B cell (primary cell): Measurements from ENCODE around the gene GALNT10. TPM values are rescaled to one million over a fixed set of nuclear protein-coding genes. Genes with fewer than 3 reads are reported as not detected.

Experiments
- ATAC-seq: fragments of 200-7000 bp; cut with Tn5 transposase; one replicate; pipeline ENCODE4 v1.10.0; 2021; ENCODE audit warnings: low read depth, mild to moderate bottlenecking, moderate number of reproducible peaks, moderate library complexity
- CTCF ChIA-PET: fragments of 350-600 bp; sonication (Branson Sonifier 250); formaldehyde crosslinking; loops from one replicate; lab custom pipeline; 2021; ENCODE audit warnings: antibody characterized with exemption, inconsistent platforms; lab: Charles Lee
- POLR2A ChIA-PET: fragments of 350-600 bp; sonication (Branson Sonifier 250); formaldehyde crosslinking; loops from one replicate; lab custom pipeline; 2021; ENCODE audit warnings: antibody characterized with exemption; lab: Charles Lee
- DNase-seq: peaks from one replicate; pipeline ENCODE4 v3.0.0; 2013
- H2AFZ ChIP-seq: 2 replicates; pipeline ENCODE4 v1.6.1; 2012; ENCODE audit warnings: mild to moderate bottlenecking, low read depth, low read length; ENCODE audit not compliant: insufficient read depth, poor library complexity, severe bottlenecking
- H3K27ac ChIP-seq, 2 donors: 1 replicate in 1 of 2; 2 replicates in 1 of 2; pipeline ENCODE4 v1.5.1; 2012 to 2013; ENCODE audit warnings: low read length in 2 of 2, mild to moderate bottlenecking in 2 of 2, moderate library complexity in 1 of 2
- H3K27me3 ChIP-seq, 4 experiments: fragments of 200-600 bp in 1 of 4; sonication (generic) in 1 of 4; replicated peaks in 1 of 4; 1 replicate in 2 of 4; 2 replicates in 2 of 4; pipeline versions ENCODE4 v1.6.1 to v1.7.0; 2013 to 2016; ENCODE audit warnings: low read length in 3 of 4, mild to moderate bottlenecking in 2 of 4, mixed read lengths in 1 of 4, moderate library complexity in 1 of 4; ENCODE audit not compliant: insufficient read depth in 4 of 4, control insufficient read depth in 3 of 4; ENCODE audit errors: control extremely low read depth in 1 of 4
- H3K36me3 ChIP-seq, 2 experiments: replicated peaks in 1 of 2; 1 replicate in 1 of 2; 2 replicates in 1 of 2; pipeline versions ENCODE4 v1.6.1 to v1.7.1; 2013; ENCODE audit warnings: low read length in 1 of 2; ENCODE audit not compliant: insufficient read depth in 2 of 2, control insufficient read depth in 1 of 2; ENCODE audit errors: control extremely low read depth in 1 of 2, extremely low read depth in 1 of 2
- H3K4me1 ChIP-seq, 2 donors: fragments of 200-600 bp in 1 of 2; sonication (generic) in 1 of 2; 1 replicate in 1 of 2; 2 replicates in 1 of 2; pipeline versions ENCODE4 v1.5.1 to v1.6.1; 2013 to 2017; ENCODE audit warnings: low read length in 2 of 2; ENCODE audit not compliant: control insufficient read depth in 2 of 2, insufficient read depth in 2 of 2
- H3K4me2 ChIP-seq: replicated peaks from 2 replicates; pipeline ENCODE3; 2012; ENCODE audit warnings: mild to moderate bottlenecking, low read depth, low read length; ENCODE audit not compliant: poor library complexity, severe bottlenecking
- H3K4me3 ChIP-seq, 5 experiments: fragments of 200-600 bp in 1 of 5; sonication (generic) in 1 of 5; 1 replicate in 3 of 5; 2 replicates in 2 of 5; pipeline versions ENCODE4 v1.5.1 to v1.7.0; 2011 to 2016; ENCODE audit warnings: low read length in 4 of 5, mild to moderate bottlenecking in 4 of 5, low read depth in 2 of 5, control low read depth in 1 of 5, moderate library complexity in 1 of 5; ENCODE audit not compliant: insufficient read depth in 1 of 5; ENCODE audit errors: control extremely low read depth in 1 of 5, extremely low read depth in 1 of 5
- H3K79me2 ChIP-seq: fragments of 200-600 bp; sonication (generic); one replicate; pipeline ENCODE4 v1.6.0; 2016; ENCODE audit warnings: low read length; ENCODE audit not compliant: control insufficient read depth, insufficient read depth
- H3K9ac ChIP-seq: fragments of 200-600 bp; sonication (generic); 2 replicates; pipeline ENCODE4 v1.6.1; 2017; ENCODE audit warnings: mild to moderate bottlenecking, low read length, moderate library complexity
- H3K9me3 ChIP-seq, 3 donors: one replicate each; pipeline versions ENCODE4 v1.6.1 to v1.7.1; 2013; ENCODE audit warnings: low read length in 2 of 3; ENCODE audit not compliant: control insufficient read depth in 2 of 3, insufficient read depth in 1 of 3; ENCODE audit errors: control extremely low read depth in 1 of 3
- H4K20me1 ChIP-seq: 2 replicates; pipeline ENCODE4 v1.6.0; 2012; ENCODE audit warnings: mild to moderate bottlenecking, low read length; ENCODE audit not compliant: insufficient read depth, control insufficient read depth, poor library complexity, severe bottlenecking
- H3K27ac Mint-ChIP-seq: one replicate; pipeline ENCODE4 v1.8.0; 2021; ENCODE audit warnings: mixed read lengths
- H3K27me3 Mint-ChIP-seq: one replicate; pipeline ENCODE4 v1.8.0; 2021; ENCODE audit warnings: mixed read lengths
- H3K4me1 Mint-ChIP-seq: one replicate; pipeline ENCODE4 v1.8.0; 2021; ENCODE audit warnings: mixed read lengths
- H3K4me3 Mint-ChIP-seq: one replicate; pipeline ENCODE4 v1.8.0; 2021; ENCODE audit warnings: mixed read lengths
- H3K9me3 Mint-ChIP-seq: one replicate; pipeline ENCODE4 v1.8.0; 2022; ENCODE audit warnings: mixed read lengths; ENCODE audit not compliant: insufficient read depth
- CTCF ChIP-seq: fragments of 200-600 bp; IDR thresholded peaks from one replicate; pipeline ENCODE4 v1.8.0; 2022; ENCODE audit warnings: antibody characterized with exemption, mild to moderate bottlenecking
- EZH2 ChIP-seq: IDR thresholded peaks from 2 replicates; pipeline ENCODE4 v1.6.1; 2012; ENCODE audit warnings: borderline replicate concordance, low read depth, mild to moderate bottlenecking, moderate library complexity, low read length; ENCODE audit not compliant: insufficient read depth, poor library complexity, severe bottlenecking
- whole genome bisulfite sequencing: methylation state at CpG from one replicate; pipeline ENCODE4 v1.1.5; 2013; ENCODE audit warnings: missing lambda C conversion rate; ENCODE audit not compliant: insufficient coverage; 5-methylcytosine and 5-hydroxymethylcytosine counted together
- intact Hi-C: fragments of 100-400 bp; cut with micrococcal nuclease; formaldehyde crosslinking; loops from one replicate; pipeline ENCODE4 v1.10.0; 2022
- polyA plus RNA-seq: library from polyadenylated mRNA; depleted of rRNA; stranded (reverse); fragments of >200 nt; gene quantifications from 2 replicates; pipeline ENCODE4 v1.2.3, GENCODE V29; 2012
- total RNA-seq, 2 donors: library from RNA; stranded (reverse); fragments of 120-200 nt in 1 of 2; gene quantifications; 1 replicate in 1 of 2; 2 replicates in 1 of 2; pipeline versions ENCODE4 v1.2.3 to v1.2.4, GENCODE V29; 2013 to 2022

Gene GALNT10
- total and polyA plus RNA-seq, 2 donors (not counting 1 experiment from before 2014, with no cell fraction given): 27.7 to 42.8 TPM

- H3K4me2 ChIP-seq: no peak overlapping the region
- Mint-ChIP-seq H3K9me3 (no peaks in the 10 kb centered on the region), H3K4me3 (no peak overlapping the region), H3K4me1 (peaks cover 8% of the 10 kb centered on the region), H3K27me3 (no peaks in the 10 kb centered on the region), H3K27ac (no peak overlapping the region)
- no peak overlapping the region for H3K27ac ChIP-seq
- DNase-seq (no peak), ATAC-seq (no peak)
- no peak overlapping the region for H2AFZ ChIP-seq
- no peaks in the 10 kb centered on the region for H4K20me1 ChIP-seq
- POLR2A ChIA-PET: no interaction called here
- CTCF ChIA-PET: no interaction called here
- intact Hi-C loops: no loop called here
- H3K27me3 ChIP-seq: no peaks in the 10 kb centered on the region
- peaks cover 17% of the 10 kb centered on the region for H3K79me2 ChIP-seq
- WGBS: 91% methylated on average over 5 of the region's 5 CpGs
- H3K4me1 ChIP-seq: no peaks in the 10 kb centered on the region
- no peak overlapping the region for H3K9ac ChIP-seq
- TF ChIP-seq CTCF: no peak
- TF ChIP-seq EZH2: no peak
- no peaks in the 10 kb centered on the region for H3K9me3 ChIP-seq
- peaks cover 0 to 17% of the 10 kb centered on the region in 2 experiments for H3K36me3 ChIP-seq
- no peak overlapping the region for H3K4me3 ChIP-seq
Observed at GRCh38 chr5:154291917-154292316, 101.4 kb downstream of the GALNT10 start.

- POLR2A ChIA-PET: no interaction called here
- H3K4me3 ChIP-seq: no peak overlapping the region
- H3K9ac ChIP-seq: no peak overlapping the region
- Mint-ChIP-seq H3K4me1 (peaks cover 12% of the 10 kb centered on the region), H3K4me3 (no peak overlapping the region), H3K9me3 (no peaks in the 10 kb centered on the region), H3K27ac (no peak overlapping the region), H3K27me3 (no peaks in the 10 kb centered on the region)
- H3K27me3 ChIP-seq: no peaks in the 10 kb centered on the region
- peaks cover 9% of the 10 kb centered on the region for H3K79me2 ChIP-seq
- intact Hi-C loops: no loop called here
- no peaks in the 10 kb centered on the region for H3K9me3 ChIP-seq
- no peak for TF ChIP-seq CTCF
- no peak for TF ChIP-seq EZH2
- no CpG with 5 or more reads among the region's 1 CpG for WGBS
- H4K20me1 ChIP-seq: no peaks in the 10 kb centered on the region
- no peak overlapping the region for H3K4me2 ChIP-seq
- peaks cover 5 to 6% of the 10 kb centered on the region in 2 donors for H3K4me1 ChIP-seq
- peaks cover 0 to 18% of the 10 kb centered on the region in 2 experiments for H3K36me3 ChIP-seq
- no peak overlapping the region for H3K27ac ChIP-seq
- DNase-seq (no peak), ATAC-seq (no peak)
- CTCF ChIA-PET: no interaction called here
- no peak overlapping the region for H2AFZ ChIP-seq
Observed at GRCh38 chr5:154293219-154293618, 102.7 kb downstream of the GALNT10 start.
